Measurements from ENCODE around the gene OLFML1. TPM values are rescaled to one million over a fixed set of nuclear protein-coding genes. Genes with fewer than 3 reads are reported as not detected.

OLFML1 gene
- total and polyA plus RNA-seq, 2 donors (not counting 3 experiments of a cell fraction or from before 2014, with no cell fraction given): not detected

DNA sequence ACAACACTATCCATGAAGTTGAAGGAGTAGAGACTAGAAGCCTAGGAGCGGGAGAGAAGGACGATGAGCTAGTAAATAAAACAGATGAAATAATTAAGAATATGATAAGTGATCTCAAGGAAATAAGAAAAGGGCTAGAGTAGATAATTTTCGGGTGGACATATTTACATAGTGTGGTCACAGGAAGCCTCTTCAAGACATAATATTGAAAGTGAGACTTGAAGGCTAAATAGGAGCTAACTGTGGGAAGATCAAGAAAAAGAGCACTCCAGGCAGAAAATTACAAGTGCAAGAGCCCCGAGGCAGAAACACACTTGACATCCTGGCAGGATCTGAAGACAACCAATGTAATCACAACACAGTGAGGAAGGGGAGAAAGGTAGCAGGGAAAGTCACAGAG lies 16.6 kb downstream of the OLFML1 start:
- intact Hi-C loops (cut with micrococcal nuclease): no loop called here
- Histone ChIP-seq H3K9me1 (replicated peaks; ENCODE audit: control insufficient read depth, extremely low read depth, insufficient read depth, low read length) (no peaks in the 10 kb centered on the region), H3K4me2 (ENCODE audit: insufficient read depth, low read length) (no peak overlapping the region), H3K79me2 (ENCODE audit: control insufficient read depth, insufficient read depth, low read length) (no peaks in the 10 kb centered on the region), H3K4me3 (replicated peaks in 1 of 3; ENCODE audit: insufficient read depth in 1 of 3, low read depth in 1 of 3, low read length in 3 of 3) (no peak overlapping the region), H3K4me1 (ENCODE audit: control insufficient read depth, extremely low read depth, insufficient read depth, low read length) (no peaks in the 10 kb centered on the region), H3K9ac (replicated peaks; ENCODE audit: extremely low read depth, insufficient read depth, low read length) (no peak overlapping the region), H3K27ac (ENCODE audit: insufficient read depth, low read depth, low read length) (no peak overlapping the region), H2AFZ (ENCODE audit: low read depth, low read length) (no peak overlapping the region), H3K9me3 (replicated peaks; ENCODE audit: control insufficient read depth, insufficient read depth, low read length) (no peaks in the 10 kb centered on the region), H4K20me1 (replicated peaks; ENCODE audit: control insufficient read depth, extremely low read depth, insufficient read depth, low read length) (no peaks in the 10 kb centered on the region), H3K36me3 (ENCODE audit: control insufficient read depth in 2 of 2, extremely low read depth in 1 of 2, insufficient read depth in 2 of 2, low read length in 2 of 2) (no peaks in the 10 kb centered on the region), H3K27me3 (ENCODE audit: control insufficient read depth in 2 of 2, insufficient read depth in 2 of 2, low read length in 2 of 2) (no peaks in the 10 kb centered on the region)
- POLR2A ChIA-PET: no interaction called here
- no peak for TF ChIP-seq POLR2AphosphoS5 (IDR thresholded peaks at IDR 0.05; ENCODE audit: insufficient read depth, low read depth, low read length)
- no peak for TF ChIP-seq JUN (IDR thresholded peaks at IDR 0.05; ENCODE audit: borderline replicate concordance, insufficient read depth, insufficient read length, low read depth)
- no peak for TF ChIP-seq POLR2A (IDR thresholded peaks at IDR 0.05; ENCODE audit: low read depth, low read length)
- TF ChIP-seq EZH2 (IDR thresholded peaks at IDR 0.05; ENCODE audit: borderline replicate concordance, low read depth, low read length, severe bottlenecking): no peak
- TF ChIP-seq GATA2 (IDR thresholded peaks at IDR 0.05; ENCODE audit: insufficient read depth, insufficient read length, low read depth, low read length): no peak
- TF ChIP-seq, protein P1, sequence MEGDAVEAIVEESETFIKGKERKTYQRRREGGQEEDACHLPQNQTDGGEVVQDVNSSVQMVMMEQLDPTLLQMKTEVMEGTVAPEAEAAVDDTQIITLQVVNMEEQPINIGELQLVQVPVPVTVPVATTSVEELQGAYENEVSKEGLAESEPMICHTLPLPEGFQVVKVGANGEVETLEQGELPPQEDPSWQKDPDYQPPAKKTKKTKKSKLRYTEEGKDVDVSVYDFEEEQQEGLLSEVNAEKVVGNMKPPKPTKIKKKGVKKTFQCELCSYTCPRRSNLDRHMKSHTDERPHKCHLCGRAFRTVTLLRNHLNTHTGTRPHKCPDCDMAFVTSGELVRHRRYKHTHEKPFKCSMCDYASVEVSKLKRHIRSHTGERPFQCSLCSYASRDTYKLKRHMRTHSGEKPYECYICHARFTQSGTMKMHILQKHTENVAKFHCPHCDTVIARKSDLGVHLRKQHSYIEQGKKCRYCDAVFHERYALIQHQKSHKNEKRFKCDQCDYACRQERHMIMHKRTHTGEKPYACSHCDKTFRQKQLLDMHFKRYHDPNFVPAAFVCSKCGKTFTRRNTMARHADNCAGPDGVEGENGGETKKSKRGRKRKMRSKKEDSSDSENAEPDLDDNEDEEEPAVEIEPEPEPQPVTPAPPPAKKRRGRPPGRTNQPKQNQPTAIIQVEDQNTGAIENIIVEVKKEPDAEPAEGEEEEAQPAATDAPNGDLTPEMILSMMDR (IDR thresholded peaks at IDR 0.05; ENCODE audit: extremely low read depth in 1 of 2, insufficient read depth in 1 of 2, low read depth in 1 of 2, low read length in 2 of 2): no peak
- TF ChIP-seq, protein P2, sequence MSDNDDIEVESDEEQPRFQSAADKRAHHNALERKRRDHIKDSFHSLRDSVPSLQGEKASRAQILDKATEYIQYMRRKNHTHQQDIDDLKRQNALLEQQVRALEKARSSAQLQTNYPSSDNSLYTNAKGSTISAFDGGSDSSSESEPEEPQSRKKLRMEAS (IDR thresholded peaks at IDR 0.05; ENCODE audit: insufficient read depth, insufficient read length): no peak
- TF ChIP-seq MYC (IDR thresholded peaks at IDR 0.05; ENCODE audit: low read depth, low read length): no peak
- no peak for TF ChIP-seq FOS (IDR thresholded peaks at IDR 0.05; ENCODE audit: borderline replicate concordance, insufficient read depth, low read length)
- no peak for FAIRE-seq
- CTCF ChIA-PET: interaction anchor here (0.9 to 1.7 kb wide), 2 partner anchors 17 to 59 kb away, joined by 3 to 6 read pairs; partner anchors contain the start of gene OLFML1
- DNase-seq (ENCODE audit: low read depth, low spot score): no peak
- no TSS peak for BruUV-seq (replicated peaks)
- dilution Hi-C loops (cut with MboI; ENCODE audit: extremely low pct_ligation_motif_present, low sequenced_read_pairs): no loop called here
